ENCODE data around the gene NF2.

DNA sequence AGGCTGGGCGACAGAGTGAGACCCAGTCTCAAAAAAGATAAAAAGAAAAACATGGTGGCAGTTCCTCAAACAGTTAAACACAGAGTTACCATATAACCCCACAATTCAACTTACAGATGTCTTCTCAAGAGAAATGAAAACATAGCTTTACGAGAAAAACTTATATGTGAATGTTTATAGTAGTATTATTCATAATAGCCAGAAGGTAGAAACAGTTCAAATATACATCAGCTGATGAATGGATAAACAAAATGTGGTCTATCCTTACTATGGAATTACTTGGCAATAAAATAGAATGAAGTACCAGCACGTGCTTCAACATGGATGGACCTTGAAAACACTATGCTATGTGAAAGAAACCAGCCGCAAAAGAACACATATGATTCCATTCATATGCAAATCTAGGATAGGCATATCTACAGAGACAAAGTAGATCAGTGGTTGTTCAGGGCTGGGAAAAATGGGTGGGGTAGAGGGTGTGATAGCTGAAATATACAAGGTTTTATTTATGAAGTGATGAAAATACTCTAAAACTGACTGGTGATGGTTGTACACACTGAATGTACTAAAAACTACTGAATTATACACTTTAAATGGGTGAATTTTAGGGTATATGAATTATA, 12.4 kb downstream of the NF2 start:
- TF ChIP-seq, protein P1, sequence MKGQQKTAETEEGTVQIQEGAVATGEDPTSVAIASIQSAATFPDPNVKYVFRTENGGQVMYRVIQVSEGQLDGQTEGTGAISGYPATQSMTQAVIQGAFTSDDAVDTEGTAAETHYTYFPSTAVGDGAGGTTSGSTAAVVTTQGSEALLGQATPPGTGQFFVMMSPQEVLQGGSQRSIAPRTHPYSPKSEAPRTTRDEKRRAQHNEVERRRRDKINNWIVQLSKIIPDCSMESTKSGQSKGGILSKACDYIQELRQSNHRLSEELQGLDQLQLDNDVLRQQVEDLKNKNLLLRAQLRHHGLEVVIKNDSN (CRISPR knock-in tag; IDR thresholded peaks at IDR 0.05), result no peak
- no peak for TF ChIP-seq ESRRA (CRISPR knock-in tag; IDR thresholded peaks at IDR 0.05; ENCODE audit: borderline replicate concordance)
- TF ChIP-seq, protein P2, sequence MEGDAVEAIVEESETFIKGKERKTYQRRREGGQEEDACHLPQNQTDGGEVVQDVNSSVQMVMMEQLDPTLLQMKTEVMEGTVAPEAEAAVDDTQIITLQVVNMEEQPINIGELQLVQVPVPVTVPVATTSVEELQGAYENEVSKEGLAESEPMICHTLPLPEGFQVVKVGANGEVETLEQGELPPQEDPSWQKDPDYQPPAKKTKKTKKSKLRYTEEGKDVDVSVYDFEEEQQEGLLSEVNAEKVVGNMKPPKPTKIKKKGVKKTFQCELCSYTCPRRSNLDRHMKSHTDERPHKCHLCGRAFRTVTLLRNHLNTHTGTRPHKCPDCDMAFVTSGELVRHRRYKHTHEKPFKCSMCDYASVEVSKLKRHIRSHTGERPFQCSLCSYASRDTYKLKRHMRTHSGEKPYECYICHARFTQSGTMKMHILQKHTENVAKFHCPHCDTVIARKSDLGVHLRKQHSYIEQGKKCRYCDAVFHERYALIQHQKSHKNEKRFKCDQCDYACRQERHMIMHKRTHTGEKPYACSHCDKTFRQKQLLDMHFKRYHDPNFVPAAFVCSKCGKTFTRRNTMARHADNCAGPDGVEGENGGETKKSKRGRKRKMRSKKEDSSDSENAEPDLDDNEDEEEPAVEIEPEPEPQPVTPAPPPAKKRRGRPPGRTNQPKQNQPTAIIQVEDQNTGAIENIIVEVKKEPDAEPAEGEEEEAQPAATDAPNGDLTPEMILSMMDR (IDR thresholded peaks at IDR 0.05), result no peak

Data from WTC11 (cell line).